GM20431 (cell line): ENCODE data around the gene KRTAP10-2.
"Not testable (repeated sequence)": the region's sequence is repeated elsewhere in the genome, so short reads cannot be mapped to it uniquely, and the experiment has no call there.

Source experiments
- in situ Hi-C: fragments of 300-500 bp; cut with MseI, MboI; formaldehyde crosslinking; loops from one replicate; pipeline ENCODE4 v1.15.0; 2020; ENCODE audit warnings: low sequenced_read_pairs; ENCODE audit not compliant: unreplicated experiment

KRTAP10-2 gene

GRCh38 chr21:44568667-44569556 is 17.6 kb upstream of the KRTAP10-2 start:
- in situ Hi-C loops = no loop called here

GRCh38 chr21:44568261-44568660 is 17.0 kb upstream of the KRTAP10-2 start:
- in situ Hi-C loops = no loop called here

GRCh38 chr21:44567481-44568171 is 16.3 kb upstream of the KRTAP10-2 start:
- in situ Hi-C loops = no loop called here

GRCh38 chr21:44566403-44566802 is 15.1 kb upstream of the KRTAP10-2 start:
- in situ Hi-C loops = no loop called here

- in situ Hi-C loops = no loop called here
Observed at GRCh38 chr21:44564886-44565598, 13.7 kb upstream of the KRTAP10-2 start.

- in situ Hi-C loops = no loop called here
Observed at GRCh38 chr21:44564099-44564498, 12.8 kb upstream of the KRTAP10-2 start.

GRCh38 chr21:44558695-44559094 is 7.4 kb upstream of the KRTAP10-2 start, which contains the start of gene KRTAP10-3:
TSS of gene KRTAP10-3 (minus strand) at chr21:44558795. CDS start at chr21:44558715, 80 bp downstream.
- in situ Hi-C loops = no loop called here

- in situ Hi-C loops = not testable (repeated sequence)
Observed at GRCh38 chr21:44558329-44558675, 7.0 kb upstream of the KRTAP10-2 start.

- in situ Hi-C loops = no loop called here
Observed at GRCh38 chr21:44557491-44558328, 6.4 kb upstream of the KRTAP10-2 start.

- in situ Hi-C loops = no loop called here
Observed at GRCh38 chr21:44556879-44557278, 5.6 kb upstream of the KRTAP10-2 start.

GRCh38 chr21:44555200-44555875 is 4.0 kb upstream of the KRTAP10-2 start:
- in situ Hi-C loops = no loop called here

- in situ Hi-C loops = no loop called here
Observed at GRCh38 chr21:44552681-44553080, 1.4 kb upstream of the KRTAP10-2 start.

GRCh38 chr21:44552136-44552535 is 831 bp upstream of the KRTAP10-2 start:
- in situ Hi-C loops = no loop called here

- in situ Hi-C loops = no loop called here
Observed at GRCh38 chr21:44550807-44551206, 498 bp downstream of the KRTAP10-2 start.

GRCh38 chr21:44550285-44550684 is 1.0 kb downstream of the KRTAP10-2 start:
- in situ Hi-C loops = not testable (repeated sequence)

- in situ Hi-C loops = no loop called here
Observed at GRCh38 chr21:44549525-44550211, 1.6 kb downstream of the KRTAP10-2 start.

GRCh38 chr21:44548922-44549321 is 2.4 kb downstream of the KRTAP10-2 start:
- in situ Hi-C loops = no loop called here

GRCh38 chr21:44548381-44548780 is 2.9 kb downstream of the KRTAP10-2 start:
- in situ Hi-C loops = no loop called here
